Epithelial cell of esophagus (primary cell): ENCODE data around the gene AKR1D1.

Experiments used
- DNase-seq: peaks from one replicate; pipeline ENCODE4 v3.0.0; 2010; ENCODE audit warnings: low read depth
- H3K4me3 ChIP-seq: 2 replicates; pipeline ENCODE4 v1.5.1; 2011; ENCODE audit warnings: mild to moderate bottlenecking, low read length, control low read depth
- CTCF ChIP-seq: IDR thresholded peaks from 2 replicates; pipeline ENCODE4 v1.5.1; 2011; ENCODE audit warnings: low read depth, mild to moderate bottlenecking, low read length, control low read depth, inconsistent platforms; ENCODE audit not compliant: insufficient read depth; ENCODE audit errors: missing control alignments

Gene AKR1D1

GRCh38 chr7:138095972-138096935 is 20.0 kb downstream of the AKR1D1 start:
- no peak for TF ChIP-seq CTCF
- DNase-seq = no peak
- H3K4me3 ChIP-seq = no peak overlapping the region

- no peak overlapping the region for H3K4me3 ChIP-seq
- TF ChIP-seq CTCF = peak; percentile 50
- peak; percentile 51 for DNase-seq
Observed at GRCh38 chr7:138097064-138097741, 20.9 kb downstream of the AKR1D1 start.

GRCh38 chr7:138099813-138100212 is 23.6 kb downstream of the AKR1D1 start:
- H3K4me3 ChIP-seq = no peak overlapping the region
- DNase-seq = no peak
- no peak for TF ChIP-seq CTCF

GRCh38 chr7:138105221-138105620 is 29.0 kb downstream of the AKR1D1 start:
- no peak overlapping the region for H3K4me3 ChIP-seq
- TF ChIP-seq CTCF = no peak
- peak; percentile 31 for DNase-seq

- no peak for DNase-seq
- no peak overlapping the region for H3K4me3 ChIP-seq
- TF ChIP-seq CTCF = no peak
Observed at GRCh38 chr7:138115047-138115446, 38.8 kb downstream of the AKR1D1 start.

- no peak overlapping the region for H3K4me3 ChIP-seq
- DNase-seq = peak; percentile 71
- no peak for TF ChIP-seq CTCF
Observed at GRCh38 chr7:138116141-138116540, 39.9 kb downstream of the AKR1D1 start.
